GM18505 (cell line): Measurements from ENCODE around the gene GABRR1.
"Not testable (repeated sequence)": the region's sequence is repeated elsewhere in the genome, so short reads cannot be mapped to it uniquely, and the experiment has no call there.

Source experiments
- ATAC-seq: cut with Tn5 transposase; IDR thresholded peaks from one replicate; pipeline ENCODE4 v1.9.1; 2021; ENCODE audit not compliant: unreplicated experiment
- POLR2A ChIP-seq: IDR thresholded peaks from 4 replicates; pipeline ENCODE4 v1.6.1; 2011; ENCODE audit warnings: borderline replicate concordance; ENCODE audit not compliant: insufficient read depth, insufficient read length; ENCODE audit errors: extremely low read depth

The GABRR1 gene

DNA sequence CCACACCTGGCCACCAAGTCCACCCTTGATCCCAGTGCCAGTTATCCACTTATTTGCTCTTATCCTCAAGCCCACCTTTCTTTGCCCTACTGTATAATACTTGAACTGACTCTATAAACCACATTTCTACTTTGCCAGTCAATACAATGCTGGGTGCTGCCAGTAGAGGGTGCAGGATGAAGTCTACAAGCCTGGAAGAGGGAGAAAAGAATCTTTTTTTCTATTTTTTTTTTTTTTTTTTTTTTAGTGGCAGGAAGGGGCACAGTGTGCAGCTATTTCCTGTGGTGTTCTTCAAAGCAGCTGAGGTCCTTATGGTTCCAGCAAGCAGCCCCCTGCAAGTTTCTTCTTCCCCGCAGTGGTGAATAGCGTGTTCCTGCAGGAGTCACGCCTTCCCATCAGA is 22.2 kb upstream of the GABRR1 start:
- no peak for ATAC-seq
- no peak for TF ChIP-seq POLR2A

DNA sequence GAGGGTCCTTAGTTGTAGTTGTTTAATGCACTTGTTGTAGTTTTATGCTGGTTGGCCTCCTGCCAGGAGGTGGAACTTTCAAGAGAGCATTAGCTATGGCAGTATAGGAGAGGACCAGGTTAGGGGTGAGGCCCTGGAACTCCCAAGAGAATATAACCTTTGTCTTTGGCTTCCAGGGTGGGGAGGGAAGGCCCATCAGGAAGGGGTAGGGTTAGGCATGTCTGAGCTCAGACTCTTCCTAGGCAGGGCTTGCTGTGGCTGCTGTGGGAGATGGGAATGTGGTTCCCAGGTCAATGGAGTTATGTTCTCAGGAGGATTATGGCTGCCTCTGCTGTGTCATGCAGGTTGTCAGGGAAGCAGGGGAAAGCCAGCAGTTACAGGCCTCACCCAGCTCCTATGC is 20.0 kb upstream of the GABRR1 start:
- no peak for ATAC-seq
- no peak for TF ChIP-seq POLR2A

DNA sequence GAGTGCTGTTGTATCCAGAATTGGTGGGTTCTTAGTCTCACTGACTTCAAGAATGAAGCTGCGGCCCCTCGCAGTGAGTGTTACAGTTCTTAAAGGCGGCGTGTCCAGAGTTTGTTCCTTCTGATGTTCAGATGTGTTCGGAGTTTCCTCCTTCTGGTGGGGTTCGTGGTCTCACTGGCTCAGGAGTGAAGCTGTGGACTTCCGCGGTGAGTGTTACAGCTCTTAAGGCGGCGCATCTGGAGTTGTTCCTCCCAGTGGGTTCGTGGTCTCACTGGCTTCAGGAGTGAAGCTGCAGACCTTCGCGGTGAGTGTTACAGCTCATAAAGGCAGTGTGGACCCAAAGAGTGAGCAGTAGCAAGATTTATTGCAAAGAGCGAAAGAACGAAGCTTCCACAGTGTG is 16.4 kb upstream of the GABRR1 start:
- ATAC-seq, result not testable (repeated sequence)

DNA sequence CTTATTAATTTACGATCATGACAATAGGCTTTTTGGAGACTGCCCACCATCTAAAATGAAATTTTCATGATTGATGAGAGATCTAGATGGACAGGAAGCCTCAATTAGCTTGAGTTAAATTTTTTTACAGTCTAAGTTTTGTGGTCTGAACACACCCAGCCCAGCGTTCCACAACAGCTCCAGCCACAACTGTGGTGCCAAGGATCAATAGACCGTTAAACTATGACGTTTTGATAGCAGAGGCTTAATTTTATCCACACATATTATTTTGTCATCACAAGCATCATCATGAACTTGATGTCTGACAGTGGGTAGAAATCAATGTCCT is 5.5 kb upstream of the GABRR1 start:
- no peak for TF ChIP-seq POLR2A
- ATAC-seq, result no peak

DNA sequence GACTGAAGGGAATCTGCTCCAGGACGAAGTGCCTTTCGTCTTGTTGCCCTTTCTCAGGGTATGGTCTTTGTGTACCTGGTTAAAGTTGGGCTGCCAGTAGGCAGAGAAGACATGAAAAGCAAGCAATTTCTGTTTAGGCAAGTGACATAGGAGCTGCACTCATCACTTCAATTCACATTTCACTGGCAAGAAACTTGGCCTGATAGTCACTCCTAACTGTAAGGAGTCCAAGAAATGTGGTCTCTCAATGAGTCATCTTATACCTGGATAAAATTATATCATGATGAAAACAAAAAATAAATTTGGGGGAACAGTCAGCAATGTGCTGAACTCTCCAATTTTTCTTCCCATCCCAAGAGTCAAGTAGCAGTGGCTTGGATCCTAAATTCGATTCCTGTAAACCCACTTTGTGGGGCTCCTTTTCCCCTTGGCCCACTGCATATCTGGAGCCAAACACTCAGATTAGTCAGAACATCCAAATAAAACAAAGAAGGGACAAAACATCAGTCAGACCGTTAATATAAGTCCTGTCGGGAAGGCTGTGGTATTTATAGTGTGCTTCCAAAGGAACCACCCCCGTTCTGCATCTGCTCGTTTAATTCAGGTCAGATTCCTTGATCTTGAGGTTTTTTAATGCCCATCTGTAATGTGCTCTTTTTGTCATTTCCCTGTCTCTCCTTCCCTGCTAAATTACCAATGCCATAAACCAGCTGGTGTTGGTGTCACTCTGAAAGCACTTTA is 5.0 kb upstream of the GABRR1 start:
- no peak for TF ChIP-seq POLR2A
- no peak for ATAC-seq

DNA sequence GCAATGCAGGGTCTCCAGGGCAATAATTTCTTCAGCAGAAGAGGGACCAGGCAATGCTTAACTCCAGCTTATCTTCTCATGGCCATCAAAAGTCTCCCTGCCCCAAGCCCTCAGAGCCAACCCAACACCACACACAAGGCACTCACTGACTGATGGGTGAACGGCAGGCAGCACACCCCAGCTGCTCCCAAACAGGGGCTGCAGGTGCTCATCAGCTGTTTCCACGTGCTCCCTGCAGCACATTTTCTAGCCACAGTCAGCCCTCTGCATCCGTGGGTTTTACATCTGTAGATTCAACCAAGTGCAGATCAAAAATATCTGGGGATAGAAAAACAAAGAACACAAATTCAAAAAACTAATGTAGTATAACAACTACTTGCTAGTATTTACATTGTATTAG is 4.0 kb upstream of the GABRR1 start:
- TF ChIP-seq POLR2A, result no peak
- no peak for ATAC-seq

DNA sequence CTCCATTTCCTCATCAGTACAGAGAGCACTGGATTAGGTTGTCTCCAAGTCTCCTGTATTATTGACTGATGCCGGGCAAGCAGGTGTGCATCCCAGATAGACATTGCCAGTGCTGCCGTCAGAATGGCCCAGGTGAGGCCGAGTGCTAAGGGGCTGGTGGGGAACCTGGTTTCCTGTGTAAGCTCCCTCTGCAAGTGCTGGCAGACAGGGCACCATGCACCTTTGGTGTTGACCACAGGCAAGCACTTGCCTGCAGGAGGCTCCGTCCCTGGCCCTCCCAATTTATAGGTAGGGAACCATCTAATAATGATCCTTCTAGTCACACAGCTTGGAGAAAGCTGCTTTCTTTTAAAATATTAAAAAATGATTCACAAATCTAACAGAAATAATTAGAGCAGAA is 747 bp downstream of the GABRR1 start:
- TF ChIP-seq POLR2A, result no peak

DNA sequence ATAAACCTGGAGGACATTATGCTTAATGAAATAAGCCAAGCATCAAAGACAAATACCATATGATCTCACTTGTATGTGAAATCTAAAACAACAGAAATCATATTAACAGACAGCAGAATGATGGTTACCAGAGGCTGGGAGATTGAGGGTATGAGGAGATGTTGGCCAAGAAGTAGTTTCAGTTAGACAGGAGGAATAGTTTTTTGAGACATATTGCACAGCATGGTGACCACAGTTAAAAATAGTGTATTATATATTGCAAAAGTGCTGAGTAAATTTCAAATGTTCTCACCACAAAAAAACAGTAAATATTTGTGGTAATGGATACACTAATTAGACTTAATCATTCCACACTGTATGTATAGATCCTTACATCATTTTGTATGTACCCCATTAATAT is 1.8 kb downstream of the GABRR1 start:
- ATAC-seq, result no peak
- no peak for TF ChIP-seq POLR2A

More for the DNA sequence above, 747 bp downstream of the GABRR1 start:
- ATAC-seq, result no peak

DNA sequence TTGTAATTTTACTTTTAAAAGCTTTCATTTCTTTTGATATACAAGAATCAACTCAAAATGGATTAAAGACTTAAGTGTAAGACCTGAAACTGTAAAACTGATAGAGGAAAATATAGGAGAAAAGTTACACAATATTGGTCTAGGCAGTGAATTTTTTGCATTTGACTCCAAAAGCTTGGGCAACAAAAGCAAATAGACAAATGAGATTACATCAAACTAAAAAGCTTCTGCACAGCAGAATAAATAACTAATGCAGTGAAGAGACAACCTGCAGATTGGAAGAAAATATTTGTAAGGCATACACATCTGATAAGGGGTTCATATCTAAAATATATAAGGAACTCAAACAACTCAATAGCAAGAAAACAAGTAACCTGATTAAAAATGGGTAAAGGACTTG is 3.0 kb downstream of the GABRR1 start:
- no peak for TF ChIP-seq POLR2A
- ATAC-seq, result no peak

DNA sequence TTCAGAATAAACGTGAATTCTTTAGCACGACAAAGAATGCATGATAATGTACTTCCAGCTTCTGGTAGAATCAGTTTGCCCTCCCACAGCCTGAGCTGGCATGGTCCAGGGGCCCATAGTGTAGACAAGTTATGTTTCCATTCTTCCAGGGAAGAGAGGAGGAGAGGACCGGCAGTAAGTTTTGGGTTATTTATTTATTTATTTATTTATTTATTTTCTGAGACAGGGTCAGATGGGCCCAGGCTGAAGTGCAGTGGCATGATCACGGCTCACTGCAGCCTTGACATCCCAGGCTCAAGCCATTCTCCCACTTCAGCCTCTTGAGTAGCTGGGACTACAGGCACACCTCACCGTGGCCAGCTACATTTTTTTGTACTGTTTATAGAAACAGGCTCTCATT is 4.7 kb downstream of the GABRR1 start:
- no peak for TF ChIP-seq POLR2A

DNA sequence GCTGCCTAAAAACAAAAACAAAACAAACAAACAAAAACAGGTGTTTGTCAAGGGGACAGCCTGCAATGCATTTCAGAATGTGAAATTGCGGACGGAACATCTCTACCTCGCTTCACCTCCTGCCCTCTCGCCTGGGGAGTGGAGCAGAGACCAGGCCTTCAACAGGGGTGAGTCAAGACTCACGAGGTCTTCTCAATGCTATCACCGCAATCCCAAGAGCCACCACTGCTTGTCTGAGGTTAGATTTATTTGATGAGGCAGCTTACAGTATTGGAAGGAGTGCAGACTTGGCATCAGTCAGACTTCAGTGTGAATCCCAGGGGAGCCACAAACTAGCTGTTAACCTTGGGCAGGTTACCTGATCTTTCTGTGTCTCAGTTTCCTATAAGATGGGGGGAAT is 7.7 kb downstream of the GABRR1 start:
- no peak for ATAC-seq
- TF ChIP-seq POLR2A, result no peak

More for the DNA sequence above, 4.7 kb downstream of the GABRR1 start:
- ATAC-seq, result no peak

DNA sequence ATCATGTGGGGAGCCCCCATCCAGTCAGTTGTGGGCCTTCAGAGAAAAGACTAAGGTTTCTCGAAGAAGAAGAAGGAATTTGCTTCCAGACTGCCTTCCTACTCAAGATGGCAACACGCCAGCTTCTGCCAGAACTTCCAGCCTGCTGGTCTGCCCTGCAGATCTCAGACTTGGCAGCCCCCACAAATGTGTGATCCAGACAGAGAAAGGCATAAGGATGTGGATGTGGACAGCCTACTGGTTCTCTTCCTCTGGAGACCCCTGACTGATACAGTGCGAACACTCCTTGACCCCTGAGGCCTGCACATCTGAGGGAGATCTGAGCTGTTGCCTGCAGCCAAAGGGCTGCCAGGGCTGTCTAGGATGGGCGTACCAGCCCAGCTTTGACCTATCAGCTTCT is 8.6 kb downstream of the GABRR1 start:
- TF ChIP-seq POLR2A, result no peak
- ATAC-seq, result no peak

DNA sequence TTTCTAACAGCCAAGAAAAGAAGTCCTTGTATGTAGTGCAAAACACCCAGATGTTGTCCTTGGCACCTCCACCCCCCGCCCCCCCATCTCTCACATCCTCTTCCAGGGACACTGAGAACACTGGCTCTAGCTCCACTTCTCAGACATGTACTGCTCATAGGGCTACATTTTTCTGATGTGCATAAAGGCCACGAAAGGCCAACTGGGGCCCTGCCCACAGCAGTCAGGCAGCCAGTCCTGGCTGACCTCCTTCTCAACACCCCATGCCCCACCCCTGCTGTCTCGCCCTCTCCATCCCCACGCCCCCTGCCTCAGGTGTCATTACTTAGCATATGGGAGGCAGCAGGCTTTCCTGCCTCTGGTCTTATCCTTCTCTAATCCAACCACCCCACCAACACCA is 11.3 kb downstream of the GABRR1 start:
- no peak for ATAC-seq
- TF ChIP-seq POLR2A, result no peak

DNA sequence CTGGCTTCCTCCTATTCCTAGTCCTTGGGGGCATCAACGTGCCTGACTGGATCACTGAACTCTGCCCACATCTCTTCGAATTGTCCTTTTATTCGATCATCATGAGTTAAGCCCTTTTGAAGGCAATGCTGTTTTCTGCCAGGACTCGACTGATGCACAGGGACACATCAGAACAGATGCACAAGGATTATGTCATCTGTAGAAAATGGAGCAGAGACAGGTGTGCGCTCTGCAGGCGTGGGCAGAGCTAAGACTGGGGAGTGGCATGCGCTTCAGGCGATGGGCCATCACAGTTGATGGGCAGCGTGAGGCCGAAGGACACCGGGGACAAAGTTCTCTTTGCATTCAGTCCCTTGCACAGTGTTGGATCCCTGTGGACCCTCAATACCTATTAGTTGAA is 13.1 kb downstream of the GABRR1 start:
- no peak for ATAC-seq
- no peak for TF ChIP-seq POLR2A

DNA sequence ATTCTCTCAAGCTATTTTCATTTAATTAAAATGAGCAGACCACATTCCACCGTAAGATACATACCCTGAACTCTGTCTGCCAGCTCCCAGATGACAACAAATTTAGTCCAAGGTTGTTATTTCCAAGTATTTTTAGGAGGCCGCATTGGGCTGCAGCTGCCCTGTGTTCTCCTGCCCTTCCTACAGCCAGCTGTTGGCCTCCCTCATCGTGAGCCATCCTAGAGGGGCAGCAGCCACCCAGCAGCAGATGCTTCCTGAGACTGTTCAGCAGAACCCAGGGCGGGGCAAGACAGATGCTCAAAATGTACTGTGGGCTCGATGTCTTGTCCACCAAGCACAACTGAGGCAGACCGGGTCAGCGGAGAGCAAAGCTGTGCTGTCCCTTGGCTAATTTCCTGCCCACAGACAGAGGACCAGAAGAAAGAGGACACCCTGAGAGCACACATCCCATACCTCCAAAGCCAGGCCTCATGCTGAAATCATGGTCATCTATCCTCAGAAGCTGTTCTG is 16.4 kb downstream of the GABRR1 start:
- ATAC-seq, result no peak

More for the DNA sequence above, 16.4 kb downstream of the GABRR1 start:
- TF ChIP-seq POLR2A, result no peak
